SK-N-SH treated with all-trans-retinoic acid at 6 μM for 48 hours (cell line): ENCODE results near the gene NPIPB8.

ENCODE experiments used
- ARNTL ChIP-seq: fragments of 450-650 bp; formaldehyde crosslinking; IDR thresholded peaks from 2 replicates; pipeline ENCODE4 v1.5.0; 2020; ENCODE audit warnings: low read depth, mild to moderate bottlenecking, moderate library complexity, borderline replicate concordance
- BACH2 ChIP-seq: fragments of 250-450 bp; sonication (Bioruptor Pico); IDR thresholded peaks from 2 replicates; pipeline ENCODE4 v1.9.0; 2021; ENCODE audit warnings: mild to moderate bottlenecking, borderline replicate concordance
- CREB5 ChIP-seq: fragments of 250-450 bp; sonication (Bioruptor Pico); IDR thresholded peaks from 2 replicates; pipeline ENCODE4 v1.5.1; 2020; ENCODE audit warnings: low read depth, mild to moderate bottlenecking, moderate library complexity
- GLIS3 ChIP-seq: fragments of 250-450 bp; sonication (Bioruptor Pico); IDR thresholded peaks from 2 replicates; pipeline ENCODE4 v1.5.0; 2020; ENCODE audit warnings: mild to moderate bottlenecking, moderate library complexity
- ISL1 ChIP-seq: fragments of 250-450 bp; sonication (Bioruptor Pico); IDR thresholded peaks from 2 replicates; pipeline ENCODE4 v2.1.2; 2022; ENCODE audit warnings: mild to moderate bottlenecking, moderate library complexity
- OSR1 ChIP-seq: fragments of 250-450 bp; sonication (Bioruptor Pico); IDR thresholded peaks from 2 replicates; pipeline ENCODE4 v1.8.0; 2022; ENCODE audit warnings: moderate library complexity, mild to moderate bottlenecking, inconsistent platforms
- SNAI2 ChIP-seq: fragments of 250-450 bp; sonication (Bioruptor Pico); IDR thresholded peaks from 2 replicates; pipeline ENCODE4 v1.5.0; 2020; ENCODE audit warnings: mild to moderate bottlenecking, moderate library complexity
- TCF4 ChIP-seq: fragments of 250-450 bp; sonication (Bioruptor Pico); IDR thresholded peaks from 2 replicates; pipeline ENCODE4 v1.8.0; 2021; ENCODE audit warnings: mild to moderate bottlenecking, moderate library complexity, borderline replicate concordance
- TF ChIP-seq, protein P1 (sequence below): fragments of 250-450 bp; sonication (Bioruptor Pico); IDR thresholded peaks from 2 replicates; pipeline ENCODE4 v1.8.0; 2020; ENCODE audit warnings: mild to moderate bottlenecking, moderate library complexity, borderline replicate concordance

DNA sequence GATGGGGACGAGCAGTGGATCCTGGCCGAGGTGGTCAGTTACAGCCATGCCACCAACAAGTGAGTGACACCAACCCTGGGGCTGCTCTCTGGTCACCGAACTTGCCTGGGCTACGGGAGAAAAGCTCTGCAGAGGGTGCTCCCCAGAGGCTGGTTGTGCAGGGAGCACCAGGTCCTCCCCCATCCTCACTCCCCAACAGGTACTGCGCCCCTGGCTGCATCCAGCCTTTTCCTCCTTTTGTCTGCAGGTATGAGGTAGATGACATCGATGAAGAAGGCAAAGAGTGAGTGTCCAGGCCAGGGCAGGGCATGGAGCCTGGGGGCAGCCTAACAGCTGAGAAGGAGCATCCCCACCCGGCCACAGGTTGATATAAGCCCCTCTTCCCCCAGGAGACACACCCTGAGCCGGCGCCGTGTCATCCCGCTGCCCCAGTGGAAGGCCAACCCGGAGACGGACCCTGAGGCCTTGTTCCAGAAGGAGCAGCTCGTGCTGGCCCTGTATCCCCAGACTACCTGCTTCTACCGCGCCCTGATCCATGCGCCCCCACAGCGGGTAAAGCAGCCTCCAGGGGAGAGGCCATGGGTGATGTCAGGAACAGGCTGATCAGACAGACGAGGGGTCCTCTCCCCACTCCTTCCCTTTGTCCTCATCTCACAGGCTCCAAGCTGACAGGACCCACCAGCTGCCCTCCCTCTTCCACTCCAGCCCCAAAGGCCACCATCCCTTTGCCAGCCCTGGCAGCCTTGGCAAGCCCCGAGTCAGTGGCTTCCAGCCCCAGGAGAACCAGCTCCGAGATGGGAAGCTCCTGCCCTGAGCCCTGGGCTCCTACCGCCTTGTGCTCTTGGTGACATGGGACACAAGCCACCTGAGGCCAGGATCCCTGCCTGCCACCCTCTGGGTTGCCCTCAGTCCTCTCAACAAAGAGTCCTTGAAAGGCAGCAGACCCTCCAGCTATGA, 47.2 kb upstream of the NPIPB8 start:
- TF ChIP-seq ARNTL (CRISPR knock-in tag), result no peak
- TF ChIP-seq ISL1, result no peak
- no peak for TF ChIP-seq GLIS3 (CRISPR knock-in tag)
- no peak for TF ChIP-seq TCF4 (CRISPR knock-in tag)
- no peak for TF ChIP-seq CREB5 (CRISPR knock-in tag)
- TF ChIP-seq BACH2 (CRISPR knock-in tag), result no peak
- TF ChIP-seq, protein P1, sequence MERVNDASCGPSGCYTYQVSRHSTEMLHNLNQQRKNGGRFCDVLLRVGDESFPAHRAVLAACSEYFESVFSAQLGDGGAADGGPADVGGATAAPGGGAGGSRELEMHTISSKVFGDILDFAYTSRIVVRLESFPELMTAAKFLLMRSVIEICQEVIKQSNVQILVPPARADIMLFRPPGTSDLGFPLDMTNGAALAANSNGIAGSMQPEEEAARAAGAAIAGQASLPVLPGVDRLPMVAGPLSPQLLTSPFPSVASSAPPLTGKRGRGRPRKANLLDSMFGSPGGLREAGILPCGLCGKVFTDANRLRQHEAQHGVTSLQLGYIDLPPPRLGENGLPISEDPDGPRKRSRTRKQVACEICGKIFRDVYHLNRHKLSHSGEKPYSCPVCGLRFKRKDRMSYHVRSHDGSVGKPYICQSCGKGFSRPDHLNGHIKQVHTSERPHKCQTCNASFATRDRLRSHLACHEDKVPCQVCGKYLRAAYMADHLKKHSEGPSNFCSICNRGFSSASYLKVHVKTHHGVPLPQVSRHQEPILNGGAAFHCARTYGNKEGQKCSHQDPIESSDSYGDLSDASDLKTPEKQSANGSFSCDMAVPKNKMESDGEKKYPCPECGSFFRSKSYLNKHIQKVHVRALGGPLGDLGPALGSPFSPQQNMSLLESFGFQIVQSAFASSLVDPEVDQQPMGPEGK (CRISPR knock-in tag), result no peak
- TF ChIP-seq OSR1 (CRISPR knock-in tag), result no peak
- no peak for TF ChIP-seq SNAI2 (CRISPR knock-in tag)
